HL-60/S4 treated with retinoic acid at 250 ng/mL for 4 days and 3 days (cell line): ENCODE results near the gene SKI.

Experiments used
- in situ Hi-C: fragments of 300-500 bp; cut with MboI; formaldehyde crosslinking; loops from 2 replicates; pipeline ENCODE4 v1.7.0; 2022; ENCODE audit warnings: low sequenced_read_pairs

SKI gene

DNA sequence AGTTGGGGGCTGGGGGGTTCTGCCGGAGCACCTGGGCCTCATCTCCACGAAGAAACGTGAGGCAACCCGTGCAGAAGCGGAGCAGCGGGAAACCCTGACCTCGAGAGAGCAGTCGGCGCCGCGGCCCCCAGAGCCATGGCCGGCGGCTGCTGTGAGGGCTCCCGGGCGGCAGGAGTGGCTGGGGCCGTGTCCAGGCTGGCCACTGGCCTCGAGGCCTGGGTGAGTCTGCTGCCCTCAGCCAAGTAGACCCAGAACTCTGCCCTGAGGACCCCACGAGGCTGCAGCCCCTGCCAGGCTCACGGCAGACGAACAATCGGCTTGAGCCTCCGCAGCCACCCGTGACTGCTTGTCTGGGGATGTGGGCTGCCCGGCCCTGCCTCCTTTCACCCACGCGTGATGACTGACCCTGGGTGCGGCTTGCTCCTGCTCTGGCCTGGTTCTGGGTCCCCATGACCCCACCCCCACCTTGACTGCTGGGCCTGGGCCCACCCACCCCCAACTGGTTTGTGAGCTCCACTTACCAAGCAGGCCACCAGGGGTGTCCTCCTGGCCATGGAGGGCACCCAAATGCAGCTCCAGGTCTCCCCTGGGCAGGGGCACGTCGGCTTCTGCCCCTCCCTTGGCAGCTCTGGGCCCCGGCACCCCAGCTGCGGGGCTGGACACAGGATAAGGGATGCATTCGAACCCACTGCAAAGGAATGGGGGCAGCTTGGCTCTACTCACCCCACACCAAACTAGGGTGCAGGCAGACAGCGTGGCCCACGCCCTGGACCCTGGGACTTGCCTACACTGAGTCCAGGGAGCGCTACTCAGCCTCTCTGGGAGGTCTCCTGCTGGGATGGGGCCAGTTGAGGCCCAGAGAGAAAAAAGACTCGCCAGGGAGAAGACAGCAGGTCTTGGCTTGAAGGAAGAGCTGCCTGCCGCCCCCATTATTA is 129.1 kb downstream of the SKI start:
- in situ Hi-C loops = loop anchor here (25.0 kb wide), 1 partner anchor 395 kb away; no protein-coding TSS in a partner anchor

DNA sequence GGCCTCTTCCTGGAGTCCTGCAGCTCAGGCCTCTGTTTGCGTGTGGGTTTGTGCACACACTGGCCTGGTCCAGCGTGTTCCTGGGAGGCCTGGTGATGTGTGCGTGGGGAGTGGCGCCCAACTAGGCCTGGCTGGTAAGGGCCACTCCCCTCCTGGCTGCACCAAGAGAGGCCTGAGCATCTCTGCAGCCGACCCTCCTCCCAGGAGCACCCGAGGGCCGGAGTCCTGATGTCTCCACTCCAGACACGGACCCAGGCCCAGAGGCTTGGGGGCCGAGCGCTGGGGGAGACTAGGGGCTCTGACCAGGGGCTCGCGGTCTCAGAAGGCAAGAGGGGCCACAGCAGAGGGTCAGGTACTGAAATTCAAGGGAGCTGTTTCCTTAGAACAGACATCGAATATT is 130.0 kb downstream of the SKI start:
- in situ Hi-C loops = loop anchor here (25.0 kb wide), 1 partner anchor 396 kb away; no protein-coding TSS in a partner anchor

- in situ Hi-C loops = loop anchor here (25.0 kb wide), 1 partner anchor 397 kb away; no protein-coding TSS in a partner anchor
These were observed 130.8 kb downstream of the SKI start for GRCh38 chr1:2358651-2359640.
